Gastroesophageal sphincter (tissue), 4 donors: Measurements from ENCODE around the gene IRGQ. TPM values are rescaled to one million over a fixed set of nuclear protein-coding genes. Genes with fewer than 3 reads are reported as not detected.
A peak's percentile ranks its signal among the peaks of the same experiment; 100 is the strongest.

Experiments
- ATAC-seq: fragments of 150-250 bp; one replicate; pipeline ENCODE4 v1.9.1; 2016; ENCODE audit warnings: mild to moderate bottlenecking, moderate library complexity
- H3K27ac ChIP-seq, 4 donors: fragments of 200-600 bp; sonication (generic) in 3 of 4; 1 replicate in 3 of 4; 2 replicates in 1 of 4; pipeline ENCODE4 v1.5.1; 2016 to 2019
- H3K27me3 ChIP-seq: fragments of 200-600 bp; sonication (generic); one replicate; pipeline ENCODE4 v1.5.1; 2019
- H3K36me3 ChIP-seq, 2 donors: fragments of 200-600 bp; sonication (generic); one replicate each; pipeline ENCODE4 v1.5.1; 2019; ENCODE audit warnings: control low read depth in 1 of 2
- H3K4me1 ChIP-seq, 3 donors: fragments of 200-600 bp; sonication (generic); 1 replicate in 2 of 3; 2 replicates in 1 of 3; pipeline ENCODE4 v1.5.1; 2016 to 2019; ENCODE audit warnings: control low read depth in 2 of 3
- H3K4me3 ChIP-seq, 2 donors: fragments of 200-600 bp; sonication (generic); one replicate each; pipeline ENCODE4 v1.5.1; 2019; ENCODE audit warnings: mild to moderate bottlenecking in 1 of 2, moderate library complexity in 1 of 2
- H3K9me3 ChIP-seq, 3 donors: fragments of 200-600 bp; sonication (generic); one replicate each; pipeline ENCODE4 v1.5.1; 2017 to 2019; ENCODE audit warnings: control low read depth in 2 of 3
- EP300 ChIP-seq: sonication (generic); formaldehyde crosslinking; IDR thresholded peaks from one replicate; pipeline ENCODE4 v1.6.1; 2017; ENCODE audit warnings: antibody characterized with exemption, mild to moderate bottlenecking
- POLR2A ChIP-seq, 2 donors: fragments of 450-650 bp; IDR thresholded peaks; one replicate each; pipeline ENCODE4 v1.6.1; 2017; ENCODE audit warnings: antibody characterized with exemption in 2 of 2, mild to moderate bottlenecking in 2 of 2, moderate library complexity in 1 of 2
- POLR2AphosphoS5 ChIP-seq: sonication (generic); formaldehyde crosslinking; IDR thresholded peaks from one replicate; pipeline ENCODE4 v1.6.1; 2017; ENCODE audit warnings: antibody characterized with exemption
- WGBS, 2 donors: methylation state at CpG; one replicate each; pipeline ENCODE4 v1.1.5; 2018; ENCODE audit warnings: low coverage in 1 of 2; 5-methylcytosine and 5-hydroxymethylcytosine counted together
- total RNA-seq, 4 donors: library from RNA; depleted of rRNA; stranded (reverse); fragments of >200 nt; gene quantifications; one replicate each; pipeline ENCODE4 v1.1.0, GENCODE V29; 2016
- TF ChIP-seq, protein P1 (sequence below), 4 experiments: fragments of 200-600 bp in 2 of 4; fragments of 450-650 bp in 2 of 4; sonication (generic) in 1 of 4; IDR thresholded peaks; one replicate each; pipeline ENCODE4 v1.5.1; 2017 to 2019; ENCODE audit warnings: antibody characterized with exemption in 4 of 4, mild to moderate bottlenecking in 2 of 4, moderate library complexity in 2 of 4

IRGQ gene
- total RNA-seq, 4 donors from 2014 or later, result 25.5 to 38.5 (median 27.8) TPM

GRCh38 chr19:43569657-43570056 lies 26.3 kb downstream of the IRGQ start:
- Histone ChIP-seq H3K4me1 (peaks cover 0 to 27% (median 2%) of the 10 kb centered on the region in 3 donors), H3K27ac (no peak overlapping the region), H3K4me3 (no peak overlapping the region), H3K9me3 (no peaks in the 10 kb centered on the region), H3K27me3 (no peaks in the 10 kb centered on the region), H3K36me3 (peaks cover 0 to 43% of the 10 kb centered on the region in 2 donors)
- TF ChIP-seq EP300, result no peak
- TF ChIP-seq, protein P1, sequence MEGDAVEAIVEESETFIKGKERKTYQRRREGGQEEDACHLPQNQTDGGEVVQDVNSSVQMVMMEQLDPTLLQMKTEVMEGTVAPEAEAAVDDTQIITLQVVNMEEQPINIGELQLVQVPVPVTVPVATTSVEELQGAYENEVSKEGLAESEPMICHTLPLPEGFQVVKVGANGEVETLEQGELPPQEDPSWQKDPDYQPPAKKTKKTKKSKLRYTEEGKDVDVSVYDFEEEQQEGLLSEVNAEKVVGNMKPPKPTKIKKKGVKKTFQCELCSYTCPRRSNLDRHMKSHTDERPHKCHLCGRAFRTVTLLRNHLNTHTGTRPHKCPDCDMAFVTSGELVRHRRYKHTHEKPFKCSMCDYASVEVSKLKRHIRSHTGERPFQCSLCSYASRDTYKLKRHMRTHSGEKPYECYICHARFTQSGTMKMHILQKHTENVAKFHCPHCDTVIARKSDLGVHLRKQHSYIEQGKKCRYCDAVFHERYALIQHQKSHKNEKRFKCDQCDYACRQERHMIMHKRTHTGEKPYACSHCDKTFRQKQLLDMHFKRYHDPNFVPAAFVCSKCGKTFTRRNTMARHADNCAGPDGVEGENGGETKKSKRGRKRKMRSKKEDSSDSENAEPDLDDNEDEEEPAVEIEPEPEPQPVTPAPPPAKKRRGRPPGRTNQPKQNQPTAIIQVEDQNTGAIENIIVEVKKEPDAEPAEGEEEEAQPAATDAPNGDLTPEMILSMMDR (IDR thresholded peaks at IDR 0.05), result no peak
- TF ChIP-seq POLR2AphosphoS5, result no peak
- TF ChIP-seq POLR2A (IDR thresholded peaks at IDR 0.05), result no peak
- 64 to 75% methylated on average over 5 of the region's 5 CpGs for WGBS, 2 donors
- ATAC-seq, result no peak

DNA sequence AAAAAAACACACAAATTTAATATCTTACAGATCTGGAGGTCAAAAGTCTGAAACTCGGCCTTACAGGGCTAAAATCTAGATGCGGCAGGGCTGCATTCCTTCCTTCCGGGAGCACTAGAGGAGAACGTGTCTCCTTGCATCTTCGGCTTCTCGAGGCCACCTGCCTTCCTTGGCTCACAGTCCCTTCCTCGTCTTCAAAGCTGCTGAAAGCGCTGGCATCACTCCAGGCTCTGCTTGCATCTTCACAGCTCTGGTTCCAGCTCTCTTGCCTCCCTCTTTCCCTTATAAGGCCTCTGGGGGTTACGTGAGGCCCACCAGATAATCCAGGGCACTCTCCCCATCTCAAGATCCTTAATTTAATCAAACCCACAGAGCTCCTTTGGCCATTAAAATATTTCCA lies 31.1 kb downstream of the IRGQ start:
- Histone ChIP-seq H3K9me3 (no peaks in the 10 kb centered on the region), H3K27ac (no peak overlapping the region), H3K4me1 (peaks cover 0 to 27% (median 0%) of the 10 kb centered on the region in 3 donors), H3K4me3 (no peak overlapping the region), H3K27me3 (no peaks in the 10 kb centered on the region), H3K36me3 (peaks cover 0 to 32% of the 10 kb centered on the region in 2 donors)
- TF ChIP-seq, protein P1 (IDR thresholded peaks at IDR 0.05), result no peak
- TF ChIP-seq POLR2AphosphoS5 (no peak), POLR2A (IDR thresholded peaks at IDR 0.05) (no peak), EP300 (no peak)
- ATAC-seq, result no peak
- 65 to 67% methylated on average over 9 of the region's 9 CpGs for WGBS, 2 donors

DNA sequence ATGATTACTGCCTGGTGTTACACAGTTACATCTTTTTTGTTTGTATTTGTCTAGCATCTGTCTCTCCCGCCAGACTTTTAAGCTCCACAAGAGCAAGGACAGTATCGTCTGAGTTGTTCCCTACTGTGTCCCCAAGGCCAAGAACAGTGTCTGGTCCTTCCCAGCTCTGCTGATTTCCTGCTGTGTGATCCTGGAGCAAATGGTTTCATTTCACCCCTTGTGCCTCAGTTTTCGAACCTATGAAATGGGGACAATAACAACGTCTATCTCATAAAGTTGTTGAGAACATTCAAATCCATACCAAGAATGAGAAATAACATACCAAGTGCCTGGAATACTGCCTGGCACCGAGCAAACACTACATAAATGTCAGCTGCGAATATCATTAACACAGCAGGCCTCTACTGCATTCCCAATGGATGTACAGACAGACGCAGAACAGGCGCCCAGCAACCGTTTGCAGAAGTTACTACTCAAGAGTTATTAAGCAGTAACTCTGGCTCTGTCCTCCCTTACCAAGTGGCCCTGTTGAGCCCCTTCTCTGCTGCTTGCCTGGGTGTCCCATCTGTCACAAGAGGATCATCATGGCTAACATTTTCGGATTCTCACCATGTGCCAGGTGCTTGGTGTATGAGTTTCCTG lies 32.0 kb downstream of the IRGQ start:
- Histone ChIP-seq H3K9me3 (no peaks in the 10 kb centered on the region), H3K4me3 (no peak overlapping the region), H3K27me3 (no peaks in the 10 kb centered on the region), H3K27ac (peak overlapping the region in 1 of 4 donors; percentile 71), H3K36me3 (peaks cover 0 to 35% of the 10 kb centered on the region in 2 donors), H3K4me1 (peaks cover 0 to 27% (median 0%) of the 10 kb centered on the region in 3 donors)
- no peak for TF ChIP-seq POLR2A (IDR thresholded peaks at IDR 0.05)
- no peak for TF ChIP-seq POLR2AphosphoS5
- TF ChIP-seq, protein P1 (IDR thresholded peaks at IDR 0.05), result no peak
- TF ChIP-seq EP300, result no peak
- ATAC-seq, result no peak
- WGBS, 2 donors, result 78 to 81% methylated on average over 8 to 9 of the region's 10 CpGs

DNA sequence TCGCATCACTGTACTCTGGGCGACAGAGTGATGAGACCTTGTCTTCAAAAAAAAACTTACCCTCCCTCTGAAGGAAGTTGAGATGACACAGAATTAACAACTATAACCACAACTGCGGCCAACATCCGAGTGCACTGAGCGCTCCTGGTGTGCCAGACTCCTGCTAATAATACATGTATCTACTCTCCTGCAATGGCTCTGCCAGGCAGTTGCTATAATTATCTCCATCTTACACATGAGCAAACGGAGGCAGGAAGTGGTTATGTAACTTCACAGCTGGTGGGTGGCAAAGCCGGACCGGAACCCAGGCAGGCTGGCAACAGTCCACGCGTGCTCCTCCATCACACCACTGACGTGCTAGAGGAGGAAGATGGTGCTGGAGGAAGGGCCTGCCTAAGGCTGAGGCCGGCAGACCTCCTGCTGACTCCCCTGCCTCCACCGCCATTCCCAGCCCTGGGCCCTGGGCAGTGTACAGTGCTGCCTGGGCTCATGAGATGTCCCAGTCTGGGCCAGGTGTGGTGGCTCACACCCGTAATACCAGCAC lies 33.2 kb downstream of the IRGQ start:
- no peaks in the 10 kb centered on the region for H3K9me3 ChIP-seq
- peaks cover 0 to 27% (median 0%) of the 10 kb centered on the region in 3 donors for H3K4me1 ChIP-seq
- ATAC-seq, result peak; percentile 80
- TF ChIP-seq POLR2AphosphoS5, result peak; percentile 37
- no peak for TF ChIP-seq EP300
- H3K36me3 ChIP-seq, result peaks cover 0 to 44% of the 10 kb centered on the region in 2 donors
- H3K27me3 ChIP-seq, result no peaks in the 10 kb centered on the region
- H3K27ac ChIP-seq, result peak overlapping the region in 3 of 4 donors; percentile 63 to 71 (median 64)
- H3K4me3 ChIP-seq, result no peak overlapping the region
- WGBS, 2 donors, result 43 to 60% methylated on average over 5 to 7 of the region's 14 CpGs

GRCh38 chr19:43562226-43562697 lies 33.7 kb downstream of the IRGQ start:
- Histone ChIP-seq H3K27me3 (no peaks in the 10 kb centered on the region), H3K9me3 (no peaks in the 10 kb centered on the region), H3K27ac (peak overlapping the region in 3 of 4 donors; percentile 63 to 71 (median 64)), H3K4me3 (no peak overlapping the region), H3K4me1 (peaks cover 0 to 27% (median 0%) of the 10 kb centered on the region in 3 donors), H3K36me3 (peaks cover 0 to 48% of the 10 kb centered on the region in 2 donors)
- no peak for TF ChIP-seq EP300
- TF ChIP-seq POLR2AphosphoS5, result no peak
- TF ChIP-seq, protein P1 (IDR thresholded peaks at IDR 0.05), result no peak
- no peak for TF ChIP-seq POLR2A (IDR thresholded peaks at IDR 0.05)
- 67 to 79% methylated on average over 2 to 4 of the region's 6 CpGs for WGBS, 2 donors
- no peak for ATAC-seq
